ENCODE measurements around the gene ZNF561. TPM values are rescaled to one million over a fixed set of nuclear protein-coding genes. Genes with fewer than 3 reads are reported as not detected.

Gene ZNF561
- total RNA-seq (2022) (23.7 and 27.4 TPM in 2 replicates), Bru-seq, nascent RNA (percentile 80 among the genes with signal in this experiment), BruChase-seq, experiment 1, labeled RNA remaining after a 2-hour chase (percentile 85 among the genes with signal in this experiment), BruChase-seq, experiment 2, labeled RNA remaining after a 6-hour chase (percentile 73 among the genes with signal in this experiment)
- long read RNA-seq, full-length matches to known transcripts: 3 of 18 reads
- long read RNA-seq, partial matches to known transcripts: 2 of 18 reads
- long read RNA-seq, other reads (novel, unspliced or antisense): 13 of 18 reads

DNA sequence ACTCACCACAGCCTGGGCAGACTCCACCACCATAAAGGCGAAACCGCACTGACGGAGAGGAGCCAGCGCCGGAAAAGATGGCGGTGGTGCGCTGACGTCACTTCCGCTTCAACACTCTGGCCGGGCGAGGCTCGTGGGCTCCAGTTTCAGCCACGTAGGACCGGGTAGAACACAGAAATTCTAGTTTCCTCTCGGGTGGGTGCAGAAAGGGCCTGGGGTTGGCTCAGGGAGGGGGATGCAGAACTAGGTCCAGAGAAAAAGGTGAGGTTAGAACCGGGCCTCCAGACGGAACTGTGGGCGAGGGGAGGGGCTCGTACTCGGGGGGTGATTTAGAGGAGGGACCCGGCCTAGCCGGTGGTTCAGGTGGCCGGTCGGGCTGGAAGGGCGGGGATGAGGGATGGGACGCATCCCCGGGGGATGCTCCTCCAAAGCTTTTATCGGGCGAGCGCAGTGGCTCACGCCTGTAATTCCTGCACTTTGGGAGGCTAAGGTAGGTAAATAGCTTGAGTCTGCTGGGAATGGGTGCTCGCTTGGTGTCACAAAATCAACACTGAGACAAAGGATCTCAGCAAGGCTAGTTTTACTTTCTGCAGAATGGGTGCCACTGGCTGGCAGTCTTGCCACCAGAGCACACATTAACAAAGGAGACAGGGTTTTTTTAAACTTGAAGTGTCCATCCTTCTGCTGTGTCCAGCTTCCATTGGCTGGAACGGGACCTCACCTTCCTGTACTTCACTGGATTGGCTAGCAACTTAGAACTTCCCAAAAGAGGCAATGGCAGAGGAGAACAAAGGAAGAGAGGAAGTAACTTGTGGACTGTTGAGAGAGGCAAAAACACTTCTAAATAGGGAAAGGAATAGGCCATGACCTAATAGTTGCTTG, at the start of gene ZNF561:
Gene ZNF561 (minus strand): TSS at position 77 of the 882 bp plus-strand sequence. CDS start 1,776 bp downstream, outside the sequence.
- H3K4me3 ChIP-seq (ENCODE audit: low read depth, low read length): peak within 1 kb of the TSS; percentile 71
- no peaks in the 10 kb centered on the region for H3K27me3 Mint-ChIP-seq (ENCODE audit: insufficient read depth, unreplicated experiment)
- H3K27ac Mint-ChIP-seq (ENCODE audit: unreplicated experiment): peak within 1 kb of the TSS; percentile 100
- no peaks in the 10 kb centered on the region for H3K4me1 ChIP-seq
- H3K9me3 ChIP-seq: no peaks in the 10 kb centered on the region
- peaks cover 44% of the 10 kb centered on the region for H3K36me3 Mint-ChIP-seq (ENCODE audit: insufficient read depth, unreplicated experiment)
- peaks cover 7% of the 10 kb centered on the region for H3K4me1 Mint-ChIP-seq (ENCODE audit: low read depth, unreplicated experiment)
- TSS peak; percentile 93 for BruUV-seq (replicated peaks)
- ChIA-PET POLR2A (no interaction called here), CTCF (no interaction called here)
- H3K36me3 ChIP-seq (ENCODE audit: control insufficient read depth, insufficient read depth, low read length): peaks cover 3% of the 10 kb centered on the region
- H3K4me3 Mint-ChIP-seq (ENCODE audit: unreplicated experiment): peak within 1 kb of the TSS; percentile 96
- TF ChIP-seq, protein P1, sequence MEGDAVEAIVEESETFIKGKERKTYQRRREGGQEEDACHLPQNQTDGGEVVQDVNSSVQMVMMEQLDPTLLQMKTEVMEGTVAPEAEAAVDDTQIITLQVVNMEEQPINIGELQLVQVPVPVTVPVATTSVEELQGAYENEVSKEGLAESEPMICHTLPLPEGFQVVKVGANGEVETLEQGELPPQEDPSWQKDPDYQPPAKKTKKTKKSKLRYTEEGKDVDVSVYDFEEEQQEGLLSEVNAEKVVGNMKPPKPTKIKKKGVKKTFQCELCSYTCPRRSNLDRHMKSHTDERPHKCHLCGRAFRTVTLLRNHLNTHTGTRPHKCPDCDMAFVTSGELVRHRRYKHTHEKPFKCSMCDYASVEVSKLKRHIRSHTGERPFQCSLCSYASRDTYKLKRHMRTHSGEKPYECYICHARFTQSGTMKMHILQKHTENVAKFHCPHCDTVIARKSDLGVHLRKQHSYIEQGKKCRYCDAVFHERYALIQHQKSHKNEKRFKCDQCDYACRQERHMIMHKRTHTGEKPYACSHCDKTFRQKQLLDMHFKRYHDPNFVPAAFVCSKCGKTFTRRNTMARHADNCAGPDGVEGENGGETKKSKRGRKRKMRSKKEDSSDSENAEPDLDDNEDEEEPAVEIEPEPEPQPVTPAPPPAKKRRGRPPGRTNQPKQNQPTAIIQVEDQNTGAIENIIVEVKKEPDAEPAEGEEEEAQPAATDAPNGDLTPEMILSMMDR (IDR thresholded peaks at IDR 0.05; ENCODE audit: insufficient read depth in 1 of 2, low read depth in 1 of 2, low read length in 1 of 2, severe bottlenecking in 1 of 2, unreplicated experiment in 1 of 2): no peak
- no peaks in the 10 kb centered on the region for H3K27me3 ChIP-seq (replicated peaks; ENCODE audit: control insufficient read depth, insufficient read depth, low read length)
- H3K9me3 Mint-ChIP-seq (ENCODE audit: unreplicated experiment): no peaks in the 10 kb centered on the region
- intact Hi-C loops (cut with micrococcal nuclease; ENCODE audit: unreplicated experiment): loop anchor here (1.0 kb wide), 1 partner anchor 37 kb away; the partner anchor contains the start of gene ZNF121
- DNase-seq: peak; percentile 80 to 84

DNA sequence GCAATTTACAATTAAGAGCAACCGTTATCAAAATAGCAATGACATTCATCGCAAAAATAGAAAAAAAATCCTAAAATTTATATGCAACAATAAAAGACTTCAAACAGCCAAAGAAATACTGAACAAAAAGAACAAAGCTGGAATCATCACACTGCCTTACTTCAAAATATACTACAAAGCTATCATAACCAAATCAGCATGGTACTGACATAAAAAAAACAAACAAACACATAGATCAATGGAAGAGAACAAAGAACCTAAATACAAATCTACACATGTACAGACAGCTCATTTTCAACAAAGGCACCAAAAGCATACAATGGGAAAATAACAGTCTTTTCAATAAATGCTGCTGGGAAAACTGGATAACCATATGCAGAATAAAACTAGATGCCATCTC, 47.5 kb upstream of the ZNF561 start:
- BruUV-seq (replicated peaks): no TSS peak
- Histone ChIP-seq H3K9me3 (peaks cover 26% of the 10 kb centered on the region), H3K36me3 (ENCODE audit: control insufficient read depth, insufficient read depth, low read length) (0 out of 2 replicates have a peak, but pooled peaks cover 1% of the 10 kb centered on the region), H3K27me3 (replicated peaks; ENCODE audit: control insufficient read depth, insufficient read depth, low read length) (no peaks in the 10 kb centered on the region), H3K4me3 (ENCODE audit: low read depth, low read length) (no peak overlapping the region), H3K4me1 (no peaks in the 10 kb centered on the region)
- ChIA-PET POLR2A (no interaction called here), CTCF (no interaction called here)
- Mint-ChIP-seq H3K4me1 (ENCODE audit: low read depth, unreplicated experiment) (no peaks in the 10 kb centered on the region), H3K36me3 (ENCODE audit: insufficient read depth, unreplicated experiment) (peaks cover 71% of the 10 kb centered on the region), H3K27ac (ENCODE audit: unreplicated experiment) (no peak overlapping the region), H3K27me3 (ENCODE audit: insufficient read depth, unreplicated experiment) (no peaks in the 10 kb centered on the region), H3K4me3 (ENCODE audit: unreplicated experiment) (no peak overlapping the region), H3K9me3 (ENCODE audit: unreplicated experiment) (peaks cover 31% of the 10 kb centered on the region)
- intact Hi-C loops (cut with micrococcal nuclease; ENCODE audit: unreplicated experiment): no loop called here
- no peak for DNase-seq
- TF ChIP-seq, protein P1 (IDR thresholded peaks at IDR 0.05; ENCODE audit: insufficient read depth in 1 of 2, low read depth in 1 of 2, low read length in 1 of 2, severe bottlenecking in 1 of 2, unreplicated experiment in 1 of 2): no peak

DNA sequence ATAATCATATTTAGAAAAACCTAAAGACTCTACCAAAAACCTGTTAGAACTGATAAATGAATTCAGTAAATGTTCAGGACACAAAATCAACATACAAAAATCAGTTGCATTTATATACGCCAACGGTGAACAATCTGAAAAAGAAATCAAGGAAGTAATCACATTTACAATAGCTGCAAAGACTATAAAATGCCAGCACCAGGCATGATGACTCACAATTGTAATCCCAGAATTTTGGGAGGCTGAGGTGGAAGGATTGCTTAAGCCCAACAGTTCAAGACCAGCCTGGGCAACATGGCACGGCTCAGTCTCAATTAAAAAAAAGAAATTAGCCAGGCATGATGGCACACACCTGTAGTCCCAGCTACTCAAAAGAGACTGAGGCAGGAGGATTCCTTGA, 46.9 kb upstream of the ZNF561 start:
- BruUV-seq (replicated peaks): no TSS peak
- CTCF ChIA-PET: no interaction called here
- no peak overlapping the region for H3K4me3 ChIP-seq (ENCODE audit: low read depth, low read length)
- no peaks in the 10 kb centered on the region for H3K4me1 ChIP-seq
- intact Hi-C loops (cut with micrococcal nuclease; ENCODE audit: unreplicated experiment): no loop called here
- POLR2A ChIA-PET: no interaction called here
- no peaks in the 10 kb centered on the region for H3K27me3 Mint-ChIP-seq (ENCODE audit: insufficient read depth, unreplicated experiment)
- peaks cover 65% of the 10 kb centered on the region for H3K36me3 Mint-ChIP-seq (ENCODE audit: insufficient read depth, unreplicated experiment)
- TF ChIP-seq, protein P1 (IDR thresholded peaks at IDR 0.05; ENCODE audit: insufficient read depth in 1 of 2, low read depth in 1 of 2, low read length in 1 of 2, severe bottlenecking in 1 of 2, unreplicated experiment in 1 of 2): no peak
- peaks cover 27% of the 10 kb centered on the region for H3K9me3 Mint-ChIP-seq (ENCODE audit: unreplicated experiment)
- H3K27ac Mint-ChIP-seq (ENCODE audit: unreplicated experiment): no peak overlapping the region
- H3K4me3 Mint-ChIP-seq (ENCODE audit: unreplicated experiment): no peak overlapping the region
- H3K36me3 ChIP-seq (ENCODE audit: control insufficient read depth, insufficient read depth, low read length): 0 out of 2 replicates have a peak, but pooled peaks cover 1% of the 10 kb centered on the region
- no peak for DNase-seq
- H3K9me3 ChIP-seq: peaks cover 19% of the 10 kb centered on the region
- no peaks in the 10 kb centered on the region for H3K27me3 ChIP-seq (replicated peaks; ENCODE audit: control insufficient read depth, insufficient read depth, low read length)
- no peaks in the 10 kb centered on the region for H3K4me1 Mint-ChIP-seq (ENCODE audit: low read depth, unreplicated experiment)

Data from Caco-2 (cell line).